ENCODE results near the gene CETN1.

DNA sequence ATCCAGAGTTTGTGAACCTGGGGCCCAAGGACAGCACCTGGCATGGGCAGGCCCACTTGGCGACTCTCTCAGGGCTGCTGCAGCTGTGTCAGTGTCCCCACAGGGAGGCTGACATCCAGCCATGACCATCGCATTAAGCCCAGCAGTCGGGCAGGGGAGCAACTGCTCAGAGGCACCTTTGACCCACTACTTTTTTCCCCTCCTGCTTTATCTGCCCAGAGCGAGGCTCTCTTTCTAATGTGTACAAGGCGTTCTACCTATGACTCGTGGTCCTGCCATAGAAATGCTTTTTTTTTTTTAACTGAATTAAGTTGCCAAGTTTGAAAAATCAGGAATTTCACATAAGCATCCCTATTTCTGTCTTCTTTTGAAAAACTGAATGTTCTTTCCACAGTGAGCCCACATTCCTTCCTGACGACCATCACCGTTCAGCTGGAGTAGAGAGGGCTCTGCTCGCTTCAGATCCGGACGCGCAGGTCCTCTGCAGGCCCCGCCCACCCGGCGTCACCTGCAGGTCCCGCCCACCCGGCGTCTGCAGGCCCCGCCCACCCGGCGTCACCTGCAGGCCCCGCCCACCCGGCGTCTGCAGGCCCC is 16.2 kb downstream of the CETN1 start:
- TF ChIP-seq, protein P1, sequence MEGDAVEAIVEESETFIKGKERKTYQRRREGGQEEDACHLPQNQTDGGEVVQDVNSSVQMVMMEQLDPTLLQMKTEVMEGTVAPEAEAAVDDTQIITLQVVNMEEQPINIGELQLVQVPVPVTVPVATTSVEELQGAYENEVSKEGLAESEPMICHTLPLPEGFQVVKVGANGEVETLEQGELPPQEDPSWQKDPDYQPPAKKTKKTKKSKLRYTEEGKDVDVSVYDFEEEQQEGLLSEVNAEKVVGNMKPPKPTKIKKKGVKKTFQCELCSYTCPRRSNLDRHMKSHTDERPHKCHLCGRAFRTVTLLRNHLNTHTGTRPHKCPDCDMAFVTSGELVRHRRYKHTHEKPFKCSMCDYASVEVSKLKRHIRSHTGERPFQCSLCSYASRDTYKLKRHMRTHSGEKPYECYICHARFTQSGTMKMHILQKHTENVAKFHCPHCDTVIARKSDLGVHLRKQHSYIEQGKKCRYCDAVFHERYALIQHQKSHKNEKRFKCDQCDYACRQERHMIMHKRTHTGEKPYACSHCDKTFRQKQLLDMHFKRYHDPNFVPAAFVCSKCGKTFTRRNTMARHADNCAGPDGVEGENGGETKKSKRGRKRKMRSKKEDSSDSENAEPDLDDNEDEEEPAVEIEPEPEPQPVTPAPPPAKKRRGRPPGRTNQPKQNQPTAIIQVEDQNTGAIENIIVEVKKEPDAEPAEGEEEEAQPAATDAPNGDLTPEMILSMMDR (IDR thresholded peaks at IDR 0.05; ENCODE audit: low read depth, low read length) = no peak
- TF ChIP-seq EZH2phosphoT487 (IDR thresholded peaks at IDR 0.05; ENCODE audit: low read depth) = no peak
